NCI-H2227 (cell line): Measurements from ENCODE around the gene ANKRD40CL.

Experiments used
- DNase-seq: peaks from one replicate; lab custom pipeline; 2025; ENCODE audit not compliant: unreplicated experiment; lab: John Stamatoyannopoulos, UW

The ANKRD40CL gene

GRCh38 chr17:50719144-50719923, 48.0 kb downstream of the ANKRD40CL start, which contains the start of gene LUC7L3:
LUC7L3 (plus strand) TSS chr17:50719603; CDS start chr17:50719733, 130 bp downstream.
- DNase-seq, result peak; percentile 98

- no peak for DNase-seq
Observed at GRCh38 chr17:50715471-50715870, 51.8 kb downstream of the ANKRD40CL start.

- no peak for DNase-seq
Observed at GRCh38 chr17:50712641-50713040, 54.7 kb downstream of the ANKRD40CL start.
